CD4-positive, CD25-positive, alpha-beta regulatory T cell (primary cell): ENCODE measurements around the gene PITPNM1. TPM values are rescaled to one million over a fixed set of nuclear protein-coding genes. Genes with fewer than 3 reads are reported as not detected.
A peak's percentile ranks its signal among the peaks of the same experiment; 100 is the strongest.
"Not testable (repeated sequence)": the region's sequence is repeated elsewhere in the genome, so short reads cannot be mapped to it uniquely, and the experiment has no call there.

ENCODE experiments used
- ATAC-seq, 2 donors: fragments of 150-1000 bp; cut with Tn5 transposase; one replicate each; pipeline ENCODE4 v1.10.0; 2021; ENCODE audit warnings: low read depth in 2 of 2, moderate number of reproducible peaks in 2 of 2, moderate library complexity in 1 of 2
- DNase-seq, 3 donors: peaks; one replicate each; pipeline versions ENCODE4 v3.0.0 to v3.0.0-alpha.2; 2012 to 2022; ENCODE audit warnings: mixed read lengths in 1 of 3
- H3K27ac ChIP-seq: one replicate; pipeline ENCODE4 v1.7.0; 2013; ENCODE audit warnings: mild to moderate bottlenecking, low read length; ENCODE audit not compliant: insufficient read depth, poor library complexity, severe bottlenecking
- H3K27me3 ChIP-seq: one replicate; pipeline ENCODE4 v1.7.0; 2013; ENCODE audit warnings: low read length; ENCODE audit not compliant: control insufficient read depth, insufficient read depth
- H3K36me3 ChIP-seq: one replicate; pipeline ENCODE4 v1.7.0; 2013; ENCODE audit warnings: mild to moderate bottlenecking, low read length, moderate library complexity; ENCODE audit not compliant: control insufficient read depth, insufficient read depth
- H3K4me1 ChIP-seq: 2 replicates; pipeline ENCODE4 v1.7.0; 2013; ENCODE audit warnings: mild to moderate bottlenecking, low read length; ENCODE audit not compliant: insufficient read depth, control insufficient read depth, poor library complexity, severe bottlenecking
- H3K4me3 ChIP-seq: one replicate; pipeline ENCODE4 v1.7.0; 2013; ENCODE audit warnings: low read depth, mild to moderate bottlenecking, low read length, moderate library complexity
- H3K9me3 ChIP-seq, 2 experiments: 1 replicate in 1 of 2; 2 replicates in 1 of 2; pipeline ENCODE4 v1.7.0; 2013; ENCODE audit warnings: low read length in 2 of 2, mild to moderate bottlenecking in 1 of 2, moderate library complexity in 1 of 2; ENCODE audit not compliant: control insufficient read depth in 2 of 2
- H3K27ac Mint-ChIP-seq, 3 donors: one replicate each; pipeline ENCODE4 v1.8.0; 2020 to 2022; ENCODE audit warnings: mild to moderate bottlenecking in 3 of 3, mixed read lengths in 3 of 3, moderate library complexity in 2 of 3
- H3K27me3 Mint-ChIP-seq: one replicate; pipeline ENCODE4 v1.8.0; 2022; ENCODE audit warnings: mild to moderate bottlenecking, mixed read lengths
- H3K36me3 Mint-ChIP-seq: one replicate; pipeline ENCODE4 v1.8.0; 2020; ENCODE audit warnings: mixed read lengths
- H3K4me1 Mint-ChIP-seq, 4 donors: one replicate each; pipeline ENCODE4 v1.8.0; 2020 to 2022; ENCODE audit warnings: mixed read lengths in 4 of 4, mild to moderate bottlenecking in 1 of 4
- H3K4me3 Mint-ChIP-seq, 4 donors: one replicate each; pipeline ENCODE4 v1.8.0; 2020 to 2022; ENCODE audit warnings: mild to moderate bottlenecking in 4 of 4, mixed read lengths in 4 of 4, moderate library complexity in 3 of 4
- H3K9me3 Mint-ChIP-seq, 7 donors: one replicate each; pipeline ENCODE4 v1.8.0; 2020 to 2022; ENCODE audit warnings: mixed read lengths in 7 of 7, mild to moderate bottlenecking in 3 of 7, moderate library complexity in 2 of 7
- polyA plus RNA-seq, 4 donors: library from polyadenylated mRNA; unstranded; fragments of 300-500 nt; fragmentation: Illumina TruSeq; gene quantifications; one replicate each; pipeline ENCODE4 v1.2.3, GENCODE V29; 2021
- total RNA-seq: library from RNA; stranded (reverse); gene quantifications from one replicate; pipeline ENCODE4 v1.2.3, GENCODE V29; 2022

Gene PITPNM1
- total RNA-seq (116 TPM), polyA plus RNA-seq (10 to 100 TPM; 15.7 to 21.3 (median 17.6) TPM)

DNA sequence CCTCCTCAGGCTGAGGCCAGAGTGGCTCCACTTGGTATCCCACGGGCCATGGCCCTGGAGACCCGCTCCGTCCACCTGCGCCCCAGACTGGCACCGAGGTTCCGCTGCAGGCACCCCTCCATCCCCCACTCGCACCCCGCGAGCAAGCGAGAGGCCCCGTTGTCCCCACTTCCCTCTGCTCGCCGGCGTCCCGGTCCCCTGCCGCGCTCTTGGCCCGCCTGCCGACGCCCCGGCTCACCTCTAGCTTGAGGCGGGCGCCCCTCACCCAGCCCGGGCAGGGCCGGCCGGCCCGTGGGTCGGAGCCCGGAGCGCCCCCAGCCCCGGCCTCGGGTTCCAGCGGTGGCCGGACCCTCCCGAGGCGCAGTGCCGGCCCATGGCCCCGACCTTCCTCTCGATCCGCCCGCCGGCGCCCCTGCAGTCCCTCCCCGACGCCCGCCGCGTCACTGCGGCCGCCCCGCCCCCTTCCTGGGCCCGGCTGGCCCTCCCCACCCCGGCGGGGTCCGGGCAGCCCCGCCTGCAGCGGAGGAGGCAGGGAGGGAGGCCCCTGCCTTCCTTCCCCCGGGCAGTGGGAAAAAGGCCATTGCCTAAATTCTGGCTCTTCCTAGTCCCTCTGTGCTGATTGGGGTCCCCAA is at the start of gene PITPNM1:
TSS of gene PITPNM1 (minus strand) at position 414 of the 632 bp plus-strand sequence. CDS start 1,183 bp downstream, outside the sequence.
- Histone ChIP-seq H3K4me1 (peaks cover 49% of the 10 kb centered on the region), H3K27ac (peak within 1 kb of the TSS; percentile 98), H3K36me3 (peaks cover 23% of the 10 kb centered on the region), H3K27me3 (no peaks in the 10 kb centered on the region), H3K4me3 (peak within 1 kb of the TSS; percentile 55), H3K9me3 (no peaks in the 10 kb centered on the region)
- peak within 1 kb of the TSS; percentile 90 to 98 (median 94) for H3K4me3 Mint-ChIP-seq
- no peaks in the 10 kb centered on the region for H3K9me3 Mint-ChIP-seq
- ATAC-seq: peak; percentile 2 to 4
- peaks cover 11% of the 10 kb centered on the region for H3K27me3 Mint-ChIP-seq
- DNase-seq: peak; percentile 67 to 76 (median 70)
- peaks cover 10 to 55% (median 38%) of the 10 kb centered on the region in 4 donors for H3K4me1 Mint-ChIP-seq
- peak within 1 kb of the TSS; percentile 86 to 96 (median 94) for H3K27ac Mint-ChIP-seq
- H3K36me3 Mint-ChIP-seq: peaks cover 10% of the 10 kb centered on the region

- not testable (repeated sequence) for H3K4me1 Mint-ChIP-seq, H3K27ac Mint-ChIP-seq, H3K4me1 ChIP-seq
These were observed 46.5 kb upstream of the PITPNM1 start for GRCh38 chr11:67551697-67552096.

GRCh38 chr11:67551127-67551526 is 46.0 kb upstream of the PITPNM1 start:
- H3K27ac Mint-ChIP-seq: no peak overlapping the region

More at GRCh38 chr11:67551697-67552096, 46.5 kb upstream of the PITPNM1 start:
- not testable (repeated sequence) for H3K4me3 Mint-ChIP-seq, H3K27ac ChIP-seq, H3K27me3 ChIP-seq, H3K4me3 ChIP-seq, DNase-seq, H3K36me3 ChIP-seq, H3K9me3 Mint-ChIP-seq, H3K36me3 Mint-ChIP-seq, ATAC-seq, H3K9me3 ChIP-seq
- peaks cover 30% of the 10 kb centered on the region for H3K27me3 Mint-ChIP-seq

DNA sequence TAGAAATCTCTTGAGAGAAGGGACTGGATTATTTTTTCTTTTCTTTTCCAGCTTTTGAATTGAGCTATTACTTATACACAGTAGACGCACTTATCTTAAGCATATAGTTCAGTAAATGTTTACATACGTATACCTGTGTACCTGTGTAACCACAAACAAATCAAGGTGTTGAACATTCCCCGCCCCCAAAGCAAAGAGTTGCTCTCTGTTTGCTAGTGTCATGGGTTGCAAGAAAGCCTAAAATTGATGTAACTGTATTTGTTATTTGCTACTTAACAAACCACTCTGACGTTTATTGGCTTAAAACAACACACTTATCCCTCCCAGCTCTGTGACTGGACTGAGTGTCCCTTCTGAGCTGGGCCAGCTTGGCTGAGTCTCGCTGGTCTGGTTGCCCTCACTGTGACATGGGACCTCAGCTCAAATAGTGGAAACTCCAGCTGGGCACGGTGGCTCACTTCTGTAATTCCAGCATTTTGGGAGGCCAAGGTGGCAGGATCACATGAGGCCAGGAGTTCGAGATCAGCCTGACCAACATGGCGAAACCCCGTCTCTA is 43.5 kb upstream of the PITPNM1 start:
- Mint-ChIP-seq H3K27ac (no peak overlapping the region), H3K4me3 (no peak overlapping the region), H3K9me3 (peaks cover 0 to 7% (median 0%) of the 10 kb centered on the region in 7 donors), H3K27me3 (peaks cover 23% of the 10 kb centered on the region), H3K36me3 (no peaks in the 10 kb centered on the region), H3K4me1 (no peaks in the 10 kb centered on the region)
- Histone ChIP-seq H3K27ac (no peak overlapping the region), H3K4me3 (no peak overlapping the region), H3K9me3 (no peaks in the 10 kb centered on the region), H3K36me3 (no peaks in the 10 kb centered on the region), H3K27me3 (no peaks in the 10 kb centered on the region), H3K4me1 (no peaks in the 10 kb centered on the region)
- no peak for DNase-seq
- no peak for ATAC-seq

More at GRCh38 chr11:67551127-67551526, 46.0 kb upstream of the PITPNM1 start:
- no peaks in the 10 kb centered on the region for H3K36me3 ChIP-seq
- H3K4me3 Mint-ChIP-seq: no peak overlapping the region
- H3K9me3 ChIP-seq: no peaks in the 10 kb centered on the region
- H3K27me3 Mint-ChIP-seq: peaks cover 27% of the 10 kb centered on the region
- no peak for DNase-seq
- peaks cover 0 to 7% (median 0%) of the 10 kb centered on the region in 7 donors for H3K9me3 Mint-ChIP-seq
- H3K36me3 Mint-ChIP-seq: no peaks in the 10 kb centered on the region
- H3K4me3 ChIP-seq: no peak overlapping the region
- no peaks in the 10 kb centered on the region for H3K4me1 Mint-ChIP-seq
- H3K4me1 ChIP-seq: no peaks in the 10 kb centered on the region
- ATAC-seq: no peak
- H3K27me3 ChIP-seq: no peaks in the 10 kb centered on the region
- no peak overlapping the region for H3K27ac ChIP-seq

GRCh38 chr11:67548112-67548511 is 42.9 kb upstream of the PITPNM1 start:
- H3K9me3 ChIP-seq, H3K27ac Mint-ChIP-seq, DNase-seq, ATAC-seq, H3K4me3 Mint-ChIP-seq, H3K4me1 Mint-ChIP-seq, H3K9me3 Mint-ChIP-seq, H3K4me3 ChIP-seq, H3K36me3 ChIP-seq, H3K27ac ChIP-seq, H3K4me1 ChIP-seq, H3K27me3 ChIP-seq, H3K36me3 Mint-ChIP-seq: not testable (repeated sequence)
- peaks cover 23% of the 10 kb centered on the region for H3K27me3 Mint-ChIP-seq

DNA sequence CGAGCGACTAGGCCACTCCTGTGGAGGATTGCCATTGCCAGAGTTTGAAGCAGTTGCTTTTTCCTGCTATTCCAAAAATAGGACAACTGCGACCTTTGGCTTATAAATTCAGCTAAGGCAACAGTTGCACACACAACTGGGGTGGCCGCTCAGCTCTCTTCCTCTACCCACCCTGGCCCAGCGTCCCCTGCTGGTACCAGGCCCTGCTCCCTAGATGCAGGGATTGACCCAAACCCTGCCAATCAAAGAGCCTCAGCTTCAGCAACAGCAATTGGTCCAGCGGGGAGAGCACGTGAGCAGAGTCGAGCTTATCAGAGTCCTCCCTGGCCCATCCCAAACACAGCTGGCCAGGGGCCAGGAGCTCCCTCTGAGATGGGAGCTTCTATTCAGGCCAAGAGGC is 40.1 kb upstream of the PITPNM1 start:
- Histone ChIP-seq H3K27ac (no peak overlapping the region), H3K9me3 (no peaks in the 10 kb centered on the region), H3K4me1 (no peaks in the 10 kb centered on the region), H3K36me3 (no peaks in the 10 kb centered on the region), H3K4me3 (no peak overlapping the region), H3K27me3 (no peaks in the 10 kb centered on the region)
- Mint-ChIP-seq H3K36me3 (no peaks in the 10 kb centered on the region), H3K4me3 (no peak overlapping the region), H3K9me3 (no peaks in the 10 kb centered on the region), H3K27ac (no peak overlapping the region), H3K27me3 (peaks cover 12% of the 10 kb centered on the region), H3K4me1 (no peaks in the 10 kb centered on the region)
- no peak for DNase-seq
- ATAC-seq: no peak

- no peaks in the 10 kb centered on the region for H3K27me3 ChIP-seq
- peaks cover 7% of the 10 kb centered on the region for H3K27me3 Mint-ChIP-seq
- H3K4me3 ChIP-seq: no peak overlapping the region
- H3K9me3 ChIP-seq: no peaks in the 10 kb centered on the region
- H3K27ac Mint-ChIP-seq: no peak overlapping the region
- DNase-seq: no peak
- no peaks in the 10 kb centered on the region for H3K36me3 Mint-ChIP-seq
- H3K4me1 Mint-ChIP-seq: no peaks in the 10 kb centered on the region
- no peak overlapping the region for H3K4me3 Mint-ChIP-seq
- no peak overlapping the region for H3K27ac ChIP-seq
- H3K36me3 ChIP-seq: no peaks in the 10 kb centered on the region
- H3K9me3 Mint-ChIP-seq: no peaks in the 10 kb centered on the region
- no peak for ATAC-seq
- no peaks in the 10 kb centered on the region for H3K4me1 ChIP-seq
These were observed 39.6 kb upstream of the PITPNM1 start for GRCh38 chr11:67544616-67545242.
